Measurements from ENCODE around the gene HS6ST3. TPM values are rescaled to one million over a fixed set of nuclear protein-coding genes. Genes with fewer than 3 reads are reported as not detected.

The HS6ST3 gene
- total RNA-seq, 6 donors from 2014 or later: 0.03 to 1.0 (median 0.22) TPM; not detected in 1

DNA sequence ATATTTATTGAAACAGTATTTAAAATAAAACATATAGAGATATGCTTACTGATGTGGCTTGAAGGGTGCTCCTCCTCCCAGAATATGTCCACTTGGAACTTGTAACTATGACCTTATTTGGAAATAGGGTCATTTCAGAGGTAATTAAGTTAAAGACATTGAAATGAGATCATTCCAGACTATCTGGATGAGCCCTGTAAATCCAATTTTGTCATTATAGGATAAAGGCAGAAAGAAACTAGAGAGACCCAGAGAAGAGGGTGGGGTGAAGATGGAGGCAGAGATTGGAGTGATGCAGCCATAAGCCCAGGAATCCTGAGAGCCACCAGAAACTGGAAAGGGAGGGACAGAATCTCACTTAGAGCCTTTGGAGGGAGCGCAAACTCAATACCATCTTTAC is 661.2 kb downstream of the HS6ST3 start:
- Histone ChIP-seq H3K27me3 (no peaks in the 10 kb centered on the region), H3K9me3 (peaks cover 0 to 4% (median 0%) of the 10 kb centered on the region in 4 donors), H3K4me1 (no peaks in the 10 kb centered on the region), H3K4me3 (no peak overlapping the region), H3K36me3 (no peaks in the 10 kb centered on the region), H3K27ac (no peak overlapping the region)
- no peak for ATAC-seq (ENCODE audit: low FRiP score in 2 of 2)
- WGBS, 2 donors: 93 to 100% methylated on average over 1 of the region's 1 CpG
- TF ChIP-seq, protein P1, sequence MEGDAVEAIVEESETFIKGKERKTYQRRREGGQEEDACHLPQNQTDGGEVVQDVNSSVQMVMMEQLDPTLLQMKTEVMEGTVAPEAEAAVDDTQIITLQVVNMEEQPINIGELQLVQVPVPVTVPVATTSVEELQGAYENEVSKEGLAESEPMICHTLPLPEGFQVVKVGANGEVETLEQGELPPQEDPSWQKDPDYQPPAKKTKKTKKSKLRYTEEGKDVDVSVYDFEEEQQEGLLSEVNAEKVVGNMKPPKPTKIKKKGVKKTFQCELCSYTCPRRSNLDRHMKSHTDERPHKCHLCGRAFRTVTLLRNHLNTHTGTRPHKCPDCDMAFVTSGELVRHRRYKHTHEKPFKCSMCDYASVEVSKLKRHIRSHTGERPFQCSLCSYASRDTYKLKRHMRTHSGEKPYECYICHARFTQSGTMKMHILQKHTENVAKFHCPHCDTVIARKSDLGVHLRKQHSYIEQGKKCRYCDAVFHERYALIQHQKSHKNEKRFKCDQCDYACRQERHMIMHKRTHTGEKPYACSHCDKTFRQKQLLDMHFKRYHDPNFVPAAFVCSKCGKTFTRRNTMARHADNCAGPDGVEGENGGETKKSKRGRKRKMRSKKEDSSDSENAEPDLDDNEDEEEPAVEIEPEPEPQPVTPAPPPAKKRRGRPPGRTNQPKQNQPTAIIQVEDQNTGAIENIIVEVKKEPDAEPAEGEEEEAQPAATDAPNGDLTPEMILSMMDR (IDR thresholded peaks at IDR 0.05): no peak
- TF ChIP-seq POLR2AphosphoS5 (IDR thresholded peaks at IDR 0.05) (no peak), EP300 (IDR thresholded peaks at IDR 0.05) (no peak), POLR2A (IDR thresholded peaks at IDR 0.05) (no peak)
- DNase-seq: no peak

DNA sequence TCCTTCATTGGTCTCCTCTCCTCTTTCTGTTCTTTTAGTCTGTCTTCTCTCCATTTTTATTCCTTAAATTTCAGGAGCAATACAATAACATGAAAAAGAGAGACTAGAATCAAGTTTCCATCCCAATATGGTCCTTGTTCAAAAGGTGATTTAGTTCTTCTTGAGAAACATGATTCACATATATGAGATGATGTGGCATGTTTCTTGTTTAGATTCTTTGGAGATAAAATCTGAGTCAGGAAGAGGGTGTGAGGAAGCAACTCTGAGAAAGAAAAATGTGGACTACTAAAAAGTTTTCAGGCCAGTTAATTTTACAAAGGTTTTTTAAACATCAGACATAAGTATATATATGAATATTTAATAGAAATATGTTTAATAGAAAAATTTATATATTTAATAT is 673.0 kb downstream of the HS6ST3 start:
- H3K9me3 ChIP-seq: no peaks in the 10 kb centered on the region
- H3K27me3 ChIP-seq: no peaks in the 10 kb centered on the region
- H3K36me3 ChIP-seq: no peaks in the 10 kb centered on the region
- H3K27ac ChIP-seq: no peak overlapping the region
- H3K4me1 ChIP-seq: no peaks in the 10 kb centered on the region
- TF ChIP-seq, protein P1 (IDR thresholded peaks at IDR 0.05): no peak
- TF ChIP-seq POLR2AphosphoS5 (IDR thresholded peaks at IDR 0.05): no peak
- TF ChIP-seq EP300 (IDR thresholded peaks at IDR 0.05): no peak
- TF ChIP-seq POLR2A (IDR thresholded peaks at IDR 0.05): no peak
- ATAC-seq (ENCODE audit: low FRiP score in 2 of 2): no peak
- no peak overlapping the region for H3K4me3 ChIP-seq
- no peak for DNase-seq

DNA sequence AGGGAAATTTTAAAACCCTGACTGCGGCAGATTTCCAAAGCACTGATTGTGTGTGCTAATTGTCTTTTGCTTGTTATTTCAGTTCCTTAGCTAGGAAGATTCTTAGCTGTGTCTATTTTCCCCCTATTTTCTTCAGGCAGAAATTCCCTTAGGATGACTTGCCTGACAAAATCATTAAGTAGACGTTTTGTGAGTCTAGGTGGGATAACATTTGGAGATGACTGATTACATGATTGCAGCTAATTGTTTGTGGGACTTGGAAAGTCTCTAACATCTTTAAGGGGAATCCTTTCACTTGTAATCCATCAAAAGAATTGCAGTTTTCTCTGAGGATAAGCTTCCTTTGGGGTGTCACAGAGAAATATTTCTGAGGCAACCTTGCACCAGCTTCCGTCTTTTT is 676.4 kb downstream of the HS6ST3 start:
- WGBS, 2 donors: 67 to 70% methylated on average over 3 of the region's 3 CpGs
- ATAC-seq (ENCODE audit: low FRiP score in 2 of 2) (no peak), DNase-seq (no peak)
- Histone ChIP-seq H3K36me3 (no peaks in the 10 kb centered on the region), H3K4me3 (no peak overlapping the region), H3K27ac (no peak overlapping the region), H3K4me1 (no peaks in the 10 kb centered on the region), H3K27me3 (no peaks in the 10 kb centered on the region), H3K9me3 (no peaks in the 10 kb centered on the region)
- no peak for TF ChIP-seq POLR2A (IDR thresholded peaks at IDR 0.05)
- no peak for TF ChIP-seq POLR2AphosphoS5 (IDR thresholded peaks at IDR 0.05)
- TF ChIP-seq EP300 (IDR thresholded peaks at IDR 0.05): no peak
- TF ChIP-seq, protein P1 (IDR thresholded peaks at IDR 0.05): no peak

DNA sequence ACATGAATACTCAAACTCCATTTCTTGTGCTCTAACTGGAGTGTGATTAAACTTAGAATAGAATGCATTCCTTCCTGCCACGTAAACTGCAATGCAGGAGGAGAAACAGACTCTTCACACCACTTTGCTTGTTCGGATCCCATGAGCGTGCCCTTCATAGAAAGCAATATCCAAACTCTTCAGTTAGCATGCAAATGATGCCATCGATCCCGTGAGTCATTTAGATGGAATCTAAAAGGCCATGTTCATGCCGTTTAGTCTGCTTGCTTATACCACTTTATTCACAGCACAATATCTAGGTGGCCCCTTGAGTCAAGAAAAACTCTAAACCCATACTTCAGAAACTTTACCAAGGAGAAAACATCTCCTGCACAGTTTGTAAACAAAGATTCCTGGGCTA is 678.6 kb downstream of the HS6ST3 start:
- Histone ChIP-seq H3K36me3 (no peaks in the 10 kb centered on the region), H3K9me3 (no peaks in the 10 kb centered on the region), H3K27me3 (no peaks in the 10 kb centered on the region), H3K4me1 (no peaks in the 10 kb centered on the region), H3K27ac (no peak overlapping the region), H3K4me3 (no peak overlapping the region)
- 81% methylated on average over 6 of the region's 6 CpGs for WGBS, 2 donors
- DNase-seq (no peak), ATAC-seq (ENCODE audit: low FRiP score in 2 of 2) (no peak)
- TF ChIP-seq, protein P1 (IDR thresholded peaks at IDR 0.05): no peak
- TF ChIP-seq POLR2AphosphoS5 (IDR thresholded peaks at IDR 0.05) (no peak), POLR2A (IDR thresholded peaks at IDR 0.05) (no peak), EP300 (IDR thresholded peaks at IDR 0.05) (no peak)

DNA sequence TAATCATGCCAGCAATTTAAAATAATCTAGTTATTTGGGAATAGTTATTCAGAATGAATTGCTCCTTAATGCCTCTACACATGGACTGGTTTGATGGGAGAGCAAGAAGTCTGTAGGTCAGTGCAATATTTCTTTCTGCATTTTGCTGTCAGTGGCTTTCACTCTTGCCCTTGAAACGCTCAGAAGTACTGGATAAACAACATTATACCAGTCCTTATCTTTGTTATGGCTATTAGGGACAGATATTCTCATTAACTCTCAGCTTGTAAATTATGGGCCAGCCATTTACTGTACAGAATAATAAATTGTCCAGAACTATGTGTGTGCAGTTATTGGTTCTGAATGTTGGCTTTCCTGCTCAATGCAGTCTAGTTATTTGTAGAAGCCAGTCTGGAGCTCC is 680.0 kb downstream of the HS6ST3 start:
- 25 to 29% methylated on average over 1 of the region's 1 CpG for WGBS, 2 donors
- Histone ChIP-seq H3K9me3 (no peaks in the 10 kb centered on the region), H3K36me3 (no peaks in the 10 kb centered on the region), H3K4me3 (no peak overlapping the region), H3K27me3 (no peaks in the 10 kb centered on the region), H3K4me1 (no peaks in the 10 kb centered on the region), H3K27ac (no peak overlapping the region)
- DNase-seq (no peak), ATAC-seq (ENCODE audit: low FRiP score in 2 of 2) (no peak)
- TF ChIP-seq, protein P1 (IDR thresholded peaks at IDR 0.05): no peak
- no peak for TF ChIP-seq EP300 (IDR thresholded peaks at IDR 0.05)
- TF ChIP-seq POLR2A (IDR thresholded peaks at IDR 0.05): no peak
- no peak for TF ChIP-seq POLR2AphosphoS5 (IDR thresholded peaks at IDR 0.05)

Measured in upper lobe of left lung (tissue), 6 donors.